PFSK-1 (cell line): Measurements from ENCODE around the gene SYNRG.

ENCODE experiments used
- POLR2AphosphoS5 ChIP-seq: IDR thresholded peaks from 2 replicates; pipeline ENCODE4 v1.6.1; 2012; ENCODE audit warnings: low read depth, mild to moderate bottlenecking, control low read depth, low read length, moderate library complexity
- REST ChIP-seq, 2 experiments: IDR thresholded peaks; 2 replicates each; pipeline versions ENCODE4 v1.6.1 to v1.8.0; 2011 to 2012; ENCODE audit warnings: low read depth in 2 of 2, low read length in 2 of 2, control low read depth in 1 of 2, inconsistent platforms in 1 of 2, mild to moderate bottlenecking in 1 of 2, moderate library complexity in 1 of 2; ENCODE audit not compliant: insufficient read depth in 1 of 2
- SIN3A ChIP-seq: IDR thresholded peaks from 2 replicates; pipeline ENCODE4 v1.6.1; 2012; ENCODE audit warnings: mild to moderate bottlenecking, low read length, moderate library complexity, borderline replicate concordance; ENCODE audit not compliant: insufficient read depth
- TAF1 ChIP-seq: IDR thresholded peaks from 2 replicates; pipeline ENCODE4 v1.6.1; 2012; ENCODE audit warnings: low read length, control low read depth, borderline replicate concordance; ENCODE audit not compliant: insufficient read depth

GRCh38 chr17:37571674-37572073 lies 37.5 kb downstream of the SYNRG start:
- no peak for TF ChIP-seq POLR2AphosphoS5
- no peak for TF ChIP-seq REST (IDR thresholded peaks at IDR 0.05; ENCODE audit: insufficient read depth in 1 of 2, low read depth in 2 of 2, low read length in 2 of 2)
- no peak for TF ChIP-seq SIN3A
- no peak for TF ChIP-seq TAF1
